RWPE2 (cell line): Measurements from ENCODE around the gene HYAL2.

Experiments
- ATAC-seq: fragments of 200-7000 bp; cut with Tn5 transposase; 3 replicates; pipeline ENCODE4 v1.9.1; 2021; ENCODE audit warnings: low read depth
- DNase-seq: peaks from one replicate; pipeline ENCODE4 v3.0.0-alpha.2; 2020; ENCODE audit warnings: low spot score
- H3K27ac ChIP-seq: fragments of 450-650 bp; 2 replicates; pipeline ENCODE4 v1.5.1; 2017; ENCODE audit warnings: mild to moderate bottlenecking; ENCODE audit not compliant: poor library complexity, severe bottlenecking
- H3K27me3 ChIP-seq: fragments of 250-450 bp; sonication (Bioruptor Pico); 2 replicates; pipeline ENCODE4 v1.5.1; 2021; ENCODE audit warnings: mild to moderate bottlenecking, moderate library complexity; ENCODE audit not compliant: insufficient read depth, poor library complexity, severe bottlenecking
- H3K36me3 ChIP-seq: fragments of 250-450 bp; sonication (Bioruptor Pico); 2 replicates; pipeline ENCODE4 v1.5.1; 2020; ENCODE audit warnings: low read depth, mild to moderate bottlenecking, moderate library complexity
- H3K4me1 ChIP-seq: fragments of 250-450 bp; sonication (Bioruptor Pico); 2 replicates; pipeline ENCODE4 v1.5.1; 2021; ENCODE audit warnings: mild to moderate bottlenecking, moderate library complexity; ENCODE audit not compliant: insufficient read depth, poor library complexity, severe bottlenecking
- H3K4me3 ChIP-seq: fragments of 250-450 bp; sonication (Bioruptor Pico); 2 replicates; pipeline ENCODE4 v1.5.1; 2021; ENCODE audit warnings: mild to moderate bottlenecking, moderate library complexity; ENCODE audit not compliant: severe bottlenecking
- H3K9me3 ChIP-seq: fragments of 250-450 bp; sonication (Bioruptor Pico); 2 replicates; pipeline ENCODE4 v1.5.1; 2021; ENCODE audit warnings: mild to moderate bottlenecking, moderate library complexity; ENCODE audit not compliant: severe bottlenecking
- CTCF ChIP-seq: fragments of 450-650 bp; IDR thresholded peaks from one replicate; pipeline ENCODE4 v1.5.1; 2017; ENCODE audit warnings: mild to moderate bottlenecking, moderate library complexity; ENCODE audit not compliant: poor library complexity, severe bottlenecking

Gene HYAL2

GRCh38 chr3:50290161-50290641 lies 32.3 kb downstream of the HYAL2 start:
- Histone ChIP-seq H3K4me3 (no peak overlapping the region), H3K27ac (no peak overlapping the region), H3K9me3 (no peaks in the 10 kb centered on the region), H3K36me3 (peaks cover 37% of the 10 kb centered on the region), H3K4me1 (no peaks in the 10 kb centered on the region), H3K27me3 (no peaks in the 10 kb centered on the region)
- peak; percentile 61 for DNase-seq
- ATAC-seq: no peak
- TF ChIP-seq CTCF: no peak

- peaks cover 37% of the 10 kb centered on the region for H3K36me3 ChIP-seq
- TF ChIP-seq CTCF: no peak
- H3K9me3 ChIP-seq: no peaks in the 10 kb centered on the region
- no peak for ATAC-seq
- H3K4me3 ChIP-seq: no peak overlapping the region
- DNase-seq: no peak
- no peaks in the 10 kb centered on the region for H3K4me1 ChIP-seq
- no peaks in the 10 kb centered on the region for H3K27me3 ChIP-seq
- H3K27ac ChIP-seq: no peak overlapping the region
These were observed 33.4 kb downstream of the HYAL2 start for GRCh38 chr3:50289130-50289529.

- no peaks in the 10 kb centered on the region for H3K9me3 ChIP-seq
- H3K27ac ChIP-seq: no peak overlapping the region
- H3K36me3 ChIP-seq: peaks cover 37% of the 10 kb centered on the region
- no peak overlapping the region for H3K4me3 ChIP-seq
- H3K27me3 ChIP-seq: no peaks in the 10 kb centered on the region
- DNase-seq (no peak), ATAC-seq (no peak)
- TF ChIP-seq CTCF: no peak
- no peaks in the 10 kb centered on the region for H3K4me1 ChIP-seq
These were observed 34.0 kb downstream of the HYAL2 start for GRCh38 chr3:50288387-50289007.

- Histone ChIP-seq H3K4me3 (no peak overlapping the region), H3K27ac (no peak overlapping the region), H3K4me1 (no peaks in the 10 kb centered on the region), H3K27me3 (no peaks in the 10 kb centered on the region), H3K9me3 (no peaks in the 10 kb centered on the region), H3K36me3 (peaks cover 37% of the 10 kb centered on the region)
- no peak for ATAC-seq
- no peak for DNase-seq
- no peak for TF ChIP-seq CTCF
These were observed 35.3 kb downstream of the HYAL2 start for GRCh38 chr3:50287262-50287661.
